SU-DHL-6 (cell line): ENCODE measurements around the gene GRIK5.

Experiments
- EZH2phosphoT487 ChIP-seq: fragments of 200-600 bp; sonication (generic), shearing (Covaris generic); conservative IDR thresholded peaks from 2 replicates; pipeline ENCODE4 v1.6.1; 2018; ENCODE audit warnings: mild to moderate bottlenecking, antibody characterized with exemption, low read length, moderate library complexity, mixed read lengths
- TF ChIP-seq, protein P1 (sequence below): fragments of 200-600 bp; sonication (generic); IDR thresholded peaks from one replicate; pipeline ENCODE4 v1.5.1; 2017; ENCODE audit warnings: antibody characterized with exemption, mild to moderate bottlenecking, low read length, moderate library complexity; ENCODE audit not compliant: insufficient read depth, poor library complexity, severe bottlenecking

DNA sequence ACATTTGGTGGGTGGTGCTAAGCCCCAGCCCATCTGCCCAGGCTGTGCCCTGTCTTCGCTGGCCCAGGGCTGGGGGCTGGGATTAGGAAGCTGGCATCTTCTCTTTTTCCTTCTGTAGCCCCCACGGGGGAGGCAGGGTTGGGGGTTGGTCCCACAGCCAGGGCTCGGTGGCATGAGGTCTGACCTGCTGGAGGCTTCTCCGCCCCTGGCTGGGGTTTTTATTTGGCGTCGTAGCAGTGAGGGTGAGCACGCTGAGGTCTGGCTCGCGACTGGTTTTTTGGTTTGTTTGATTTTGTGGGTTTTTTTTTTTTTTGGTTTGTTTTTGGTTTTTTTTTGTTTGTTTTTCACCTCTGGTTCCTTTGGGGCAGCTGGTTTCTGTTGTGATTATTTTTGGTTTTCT is 20.7 kb upstream of the GRIK5 start:
- TF ChIP-seq, protein P1, sequence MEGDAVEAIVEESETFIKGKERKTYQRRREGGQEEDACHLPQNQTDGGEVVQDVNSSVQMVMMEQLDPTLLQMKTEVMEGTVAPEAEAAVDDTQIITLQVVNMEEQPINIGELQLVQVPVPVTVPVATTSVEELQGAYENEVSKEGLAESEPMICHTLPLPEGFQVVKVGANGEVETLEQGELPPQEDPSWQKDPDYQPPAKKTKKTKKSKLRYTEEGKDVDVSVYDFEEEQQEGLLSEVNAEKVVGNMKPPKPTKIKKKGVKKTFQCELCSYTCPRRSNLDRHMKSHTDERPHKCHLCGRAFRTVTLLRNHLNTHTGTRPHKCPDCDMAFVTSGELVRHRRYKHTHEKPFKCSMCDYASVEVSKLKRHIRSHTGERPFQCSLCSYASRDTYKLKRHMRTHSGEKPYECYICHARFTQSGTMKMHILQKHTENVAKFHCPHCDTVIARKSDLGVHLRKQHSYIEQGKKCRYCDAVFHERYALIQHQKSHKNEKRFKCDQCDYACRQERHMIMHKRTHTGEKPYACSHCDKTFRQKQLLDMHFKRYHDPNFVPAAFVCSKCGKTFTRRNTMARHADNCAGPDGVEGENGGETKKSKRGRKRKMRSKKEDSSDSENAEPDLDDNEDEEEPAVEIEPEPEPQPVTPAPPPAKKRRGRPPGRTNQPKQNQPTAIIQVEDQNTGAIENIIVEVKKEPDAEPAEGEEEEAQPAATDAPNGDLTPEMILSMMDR: no peak
- TF ChIP-seq EZH2phosphoT487: no peak
